H1 (cell line): ENCODE results near the gene NFAT5. TPM values are rescaled to one million over a fixed set of nuclear protein-coding genes. Genes with fewer than 3 reads are reported as not detected.
"Not testable (repeated sequence)": the region's sequence is repeated elsewhere in the genome, so short reads cannot be mapped to it uniquely, and the experiment has no call there.

Experiments used
- CTCF ChIA-PET: fragments of 300-600 bp; sonication (Branson Sonifier 250); formaldehyde crosslinking; loops from one replicate; lab custom pipeline; 2021; ENCODE audit not compliant: partially characterized antibody; lab: Charles Lee
- POLR2A ChIA-PET: fragments of 300-600 bp; sonication (Branson Sonifier 250); formaldehyde crosslinking; loops from one replicate; lab custom pipeline; 2021; ENCODE audit warnings: inconsistent platforms; ENCODE audit not compliant: partially characterized antibody; lab: Charles Lee
- DNase-seq, 2 experiments: peaks; one replicate each; pipeline versions ENCODE4 v3.0.0 to v3.0.0-alpha.2; 2010 to 2022; ENCODE audit warnings: low spot score in 2 of 2, low read depth in 1 of 2, mixed read lengths in 1 of 2
- FAIRE-seq: peaks from 2 replicates; lab custom pipeline; 2011; peaks lifted over from hg19 to GRCh38; lab: Jason Lieb, UNC
- H2AFZ ChIP-seq: 2 replicates; pipeline ENCODE4 v1.8.1; 2012; ENCODE audit warnings: low read length, inconsistent platforms
- H2AK5ac ChIP-seq: 2 replicates; pipeline ENCODE4 v1.6.1; 2013; ENCODE audit warnings: low read depth, low read length
- H2BK120ac ChIP-seq: replicated peaks from 2 replicates; pipeline ENCODE3; 2013; ENCODE audit warnings: low read depth, low read length, inconsistent platforms
- H2BK12ac ChIP-seq: 2 replicates; pipeline ENCODE4 v1.6.1; 2013; ENCODE audit warnings: low read depth, low read length
- H2BK15ac ChIP-seq: 2 replicates; pipeline ENCODE4 v1.6.1; 2013; ENCODE audit warnings: low read length
- H2BK20ac ChIP-seq: 2 replicates; pipeline ENCODE4 v1.6.1; 2013; ENCODE audit warnings: low read length
- H2BK5ac ChIP-seq: 2 replicates; pipeline ENCODE4 v1.6.1; 2013; ENCODE audit warnings: low read depth, low read length
- H3K14ac ChIP-seq: 2 replicates; pipeline ENCODE4 v1.6.1; 2013; ENCODE audit warnings: inconsistent platforms; ENCODE audit not compliant: insufficient read length
- H3K18ac ChIP-seq: 2 replicates; pipeline ENCODE4 v1.6.1; 2013; ENCODE audit warnings: low read length; ENCODE audit errors: extremely low read depth
- H3K23ac ChIP-seq: 2 replicates; pipeline ENCODE4 v1.6.1; 2013; ENCODE audit warnings: inconsistent platforms; ENCODE audit not compliant: insufficient read length
- H3K23me2 ChIP-seq: 2 replicates; pipeline ENCODE4 v1.6.1; 2013; ENCODE audit warnings: low read depth, low read length
- H3K27ac ChIP-seq: 2 replicates; pipeline ENCODE4 v1.6.1; 2011; ENCODE audit warnings: low read depth, low read length, inconsistent platforms
- H3K27me3 ChIP-seq, 4 experiments: replicated peaks in 1 of 4; 1 replicate in 1 of 4; 2 replicates in 3 of 4; pipeline versions ENCODE4 v1.6.1 to v1.8.1; 2011 to 2013; ENCODE audit warnings: low read length in 3 of 4, mild to moderate bottlenecking in 3 of 4, inconsistent platforms in 2 of 4, mixed read lengths in 2 of 4, moderate library complexity in 1 of 4; ENCODE audit not compliant: control insufficient read depth in 3 of 4, insufficient read depth in 3 of 4; ENCODE audit errors: extremely low read depth in 1 of 4
- H3K36me3 ChIP-seq, 4 experiments: 2 replicates each; pipeline versions ENCODE4 v1.6.1 to v1.8.1; 2011 to 2013; ENCODE audit warnings: mild to moderate bottlenecking in 4 of 4, low read length in 3 of 4, moderate library complexity in 2 of 4, control low read depth in 1 of 4, inconsistent platforms in 1 of 4; ENCODE audit not compliant: insufficient read depth in 4 of 4, control insufficient read depth in 2 of 4
- H3K4ac ChIP-seq: replicated peaks from 2 replicates; pipeline ENCODE3; 2013; ENCODE audit warnings: low read length, low read depth, mixed read lengths, inconsistent platforms; ENCODE audit not compliant: insufficient read length
- H3K4me1 ChIP-seq, 4 experiments: replicated peaks in 1 of 4; 1 replicate in 1 of 4; 2 replicates in 3 of 4; pipeline versions ENCODE4 v1.6.1 to v1.8.1; 2011 to 2013; ENCODE audit warnings: low read length in 3 of 4, inconsistent platforms in 2 of 4, mixed read lengths in 1 of 4; ENCODE audit not compliant: insufficient read depth in 4 of 4, control insufficient read depth in 3 of 4
- H3K4me2 ChIP-seq, 2 experiments: 2 replicates each; pipeline versions ENCODE4 v1.6.1 to v1.8.1; 2011 to 2013; ENCODE audit warnings: low read depth in 2 of 2, low read length in 2 of 2, control low read depth in 1 of 2, inconsistent platforms in 1 of 2, mild to moderate bottlenecking in 1 of 2; ENCODE audit not compliant: insufficient read depth in 1 of 2
- H3K4me3 ChIP-seq, 4 experiments: fragments of 200-600, 300-600 bp in 1 of 4; sonication (generic), shearing (Covaris generic), sonication (Bioruptor Twin) in 1 of 4; 2 replicates each; pipeline versions ENCODE4 v1.5.1 to v1.8.1; 2011 to 2016; ENCODE audit warnings: low read length in 4 of 4, low read depth in 3 of 4, control low read depth in 2 of 4, inconsistent platforms in 2 of 4, mild to moderate bottlenecking in 2 of 4, mixed read lengths in 1 of 4, moderate library complexity in 1 of 4; ENCODE audit not compliant: insufficient read depth in 2 of 4; ENCODE audit errors: extremely low read depth in 1 of 4
- H3K56ac ChIP-seq: replicated peaks from 2 replicates; pipeline ENCODE3; 2013; ENCODE audit warnings: low read depth, mild to moderate bottlenecking, mixed read lengths, low read length, inconsistent platforms; ENCODE audit not compliant: insufficient read length
- H3K79me1 ChIP-seq: 2 replicates; pipeline ENCODE4 v1.6.1; 2013; ENCODE audit warnings: low read depth, low read length, control low read depth
- H3K79me2 ChIP-seq, 2 experiments: 2 replicates each; pipeline versions ENCODE4 v1.6.1 to v1.8.1; 2012 to 2013; ENCODE audit warnings: low read length in 2 of 2, mild to moderate bottlenecking in 2 of 2, inconsistent platforms in 1 of 2; ENCODE audit not compliant: insufficient read depth in 2 of 2, control insufficient read depth in 1 of 2
- H3K9ac ChIP-seq, 4 experiments: replicated peaks in 1 of 4; 1 replicate in 1 of 4; 2 replicates in 3 of 4; pipeline versions ENCODE4 v1.6.1 to v1.8.1; 2011 to 2013; ENCODE audit warnings: low read depth in 3 of 4, low read length in 3 of 4, control low read depth in 2 of 4, mild to moderate bottlenecking in 2 of 4, moderate library complexity in 2 of 4, inconsistent platforms in 1 of 4; ENCODE audit errors: extremely low read depth in 1 of 4
- H3K9me3 ChIP-seq, 2 experiments: 2 replicates each; pipeline versions ENCODE4 v1.6.1 to v1.8.1; 2012 to 2013; ENCODE audit warnings: mild to moderate bottlenecking in 2 of 2, moderate library complexity in 2 of 2, control low read depth in 1 of 2, inconsistent platforms in 1 of 2, low read depth in 1 of 2, low read length in 1 of 2, mixed read lengths in 1 of 2; ENCODE audit not compliant: insufficient read depth in 2 of 2
- H4K20me1 ChIP-seq, 2 experiments: replicated peaks in 1 of 2; 2 replicates each; pipeline versions ENCODE3 to v1.8.1; 2011 to 2013; ENCODE audit warnings: inconsistent platforms in 2 of 2, low read length in 2 of 2, mild to moderate bottlenecking in 1 of 2; ENCODE audit not compliant: insufficient read depth in 2 of 2, control insufficient read depth in 1 of 2
- H4K5ac ChIP-seq: 2 replicates; pipeline ENCODE4 v1.6.1; 2013; ENCODE audit warnings: low read length, low read depth, mixed read lengths, inconsistent platforms; ENCODE audit not compliant: insufficient read length
- H4K8ac ChIP-seq: 2 replicates; pipeline ENCODE4 v1.8.0; 2013; ENCODE audit warnings: mild to moderate bottlenecking, moderate library complexity, low read length, inconsistent platforms; ENCODE audit not compliant: insufficient read depth; ENCODE audit errors: extremely low read depth
- H4K91ac ChIP-seq: replicated peaks from 2 replicates; pipeline ENCODE3; 2013; ENCODE audit warnings: low read length, mixed read lengths, inconsistent platforms; ENCODE audit not compliant: insufficient read length
- WGBS, 2 experiments: shearing (Covaris generic) in 1 of 2; methylation state at CpG; one replicate each; pipeline versions ENCODE4 v1.1.6 to v1.1.7; 2013 to 2015; ENCODE audit warnings: low lambda C conversion rate in 2 of 2, mixed read lengths in 2 of 2, inconsistent platforms in 1 of 2, low coverage in 1 of 2, missing lambda C conversion rate in 1 of 2; ENCODE audit not compliant: insufficient replicate concordance in 2 of 2, insufficient coverage in 1 of 2, insufficient read length in 1 of 2; ENCODE audit errors: extremely low coverage in 1 of 2, missing lambda C conversion rate in 1 of 2; 5-methylcytosine and 5-hydroxymethylcytosine counted together
- polyA plus RNA-seq, 7 experiments: library from polyadenylated mRNA; depleted of rRNA in 3 of 7; stranded (reverse) in 5 of 7; unstranded in 2 of 7; fragments of >200 nt in 5 of 7; fragments of 200-250 nt in 2 of 7; gene quantifications; 1 replicate in 5 of 7; 2 replicates in 1 of 7; 4 replicates in 1 of 7; pipeline versions ENCODE4 v1.2.1 to v1.2.3, GENCODE V29; 2011 to 2013; ENCODE audit warnings: missing spikeins in 2 of 7, mixed read lengths in 2 of 7
- total RNA-seq: library from RNA; stranded (reverse); fragmentation: NEBNext Ultra II Directional; extraction: Animal tissue kit (Norgen Biotek cat#: 25700); gene quantifications from 2 replicates; pipeline ENCODE4 v1.2.1, GENCODE V29; 2021

Gene NFAT5
- total and polyA plus RNA-seq, 2 of the 8 experiments (the other 6 are each of a cell fraction or from before 2014, with no cell fraction given), result 8.9 to 29.0 TPM

DNA sequence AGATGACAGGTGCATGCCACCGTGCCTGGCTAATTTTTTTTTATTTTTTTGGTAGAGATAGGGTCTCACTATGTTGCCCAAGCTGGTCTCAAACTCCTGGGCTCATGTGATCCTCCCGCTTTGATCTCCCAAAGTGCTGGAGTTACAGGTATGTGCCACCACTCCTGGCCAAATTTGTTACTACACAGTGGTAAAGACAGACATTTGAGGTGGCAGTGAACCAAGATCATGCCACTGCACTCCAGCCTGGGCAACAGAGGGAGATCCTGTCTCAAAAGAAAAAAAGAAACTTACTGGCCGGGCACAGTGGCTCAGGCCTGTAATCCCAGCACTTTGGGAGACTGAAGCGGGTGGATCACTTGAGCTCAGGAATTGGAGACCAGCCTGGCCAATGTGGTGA is 163.3 kb downstream of the NFAT5 start:
- ChIA-PET CTCF (interaction anchor here (1.0 to 13.1 kb wide), 4 partner anchors 14 to 26 kb away, joined by 3 to 88 read pairs (median 10); partner anchors contain the start of gene NOB1), POLR2A (interaction anchor here (0.6 to 9.9 kb wide), 4 partner anchors 11 to 34 kb away, joined by 4 to 83 read pairs (median 34); partner anchors contain the start of gene NOB1)
- H2BK20ac ChIP-seq, H3K4me1 ChIP-seq, H3K27ac ChIP-seq, H3K4ac ChIP-seq, H3K4me2 ChIP-seq, H2AK5ac ChIP-seq, H4K8ac ChIP-seq, H2BK5ac ChIP-seq, H3K27me3 ChIP-seq, H3K23me2 ChIP-seq, H3K79me1 ChIP-seq, H3K9ac ChIP-seq, H3K36me3 ChIP-seq, H3K4me3 ChIP-seq, H3K79me2 ChIP-seq, H3K9me3 ChIP-seq, H3K23ac ChIP-seq, H3K14ac ChIP-seq, FAIRE-seq, H4K5ac ChIP-seq, DNase-seq, H4K91ac ChIP-seq, H2BK15ac ChIP-seq, H3K56ac ChIP-seq, H3K18ac ChIP-seq, H4K20me1 ChIP-seq, H2BK120ac ChIP-seq, H2AFZ ChIP-seq, H2BK12ac ChIP-seq: not testable (repeated sequence)
- 80% methylated on average over 4 of the region's 4 CpGs; no CpG with 5 or more reads in 1 of the 2 experiments for WGBS, 2 experiments

DNA sequence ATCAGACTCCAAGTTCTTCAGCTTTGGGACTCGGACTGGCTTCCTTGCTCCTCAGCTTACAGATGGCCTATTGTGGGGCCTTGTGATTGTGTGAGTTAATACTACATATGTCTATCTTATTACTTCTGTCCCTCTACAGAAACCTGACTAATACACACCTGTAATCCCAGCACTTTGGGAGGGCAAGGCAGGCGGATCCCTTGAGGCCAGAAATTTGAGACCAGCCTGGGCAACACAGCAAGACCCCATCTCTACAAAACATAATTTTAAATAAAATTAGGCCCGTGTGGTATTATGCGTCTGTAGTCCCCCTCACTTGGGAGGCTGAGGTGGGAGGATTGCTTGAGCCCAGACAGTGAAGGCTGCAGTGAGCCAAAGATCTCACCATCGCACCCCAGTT is 165.5 kb downstream of the NFAT5 start:
- not testable (repeated sequence) for H4K5ac ChIP-seq, H3K23ac ChIP-seq, H4K8ac ChIP-seq, H3K9ac ChIP-seq, H3K9me3 ChIP-seq, H3K56ac ChIP-seq, FAIRE-seq, H2BK5ac ChIP-seq, H3K27me3 ChIP-seq, DNase-seq, H3K23me2 ChIP-seq, H3K4ac ChIP-seq, H3K4me2 ChIP-seq, H3K79me1 ChIP-seq, H3K36me3 ChIP-seq, H3K18ac ChIP-seq, H2BK15ac ChIP-seq, H2BK120ac ChIP-seq, H3K4me3 ChIP-seq, H2BK20ac ChIP-seq, H3K14ac ChIP-seq, H4K91ac ChIP-seq, H3K27ac ChIP-seq, H2AFZ ChIP-seq, H3K4me1 ChIP-seq, H4K20me1 ChIP-seq, H3K79me2 ChIP-seq, H2BK12ac ChIP-seq, H2AK5ac ChIP-seq
- WGBS, 2 experiments, result 75% methylated on average over 5 of the region's 5 CpGs; no CpG with 5 or more reads in 1 of the 2 experiments
- POLR2A ChIA-PET, result interaction anchor here (3.1 to 9.9 kb wide), 2 partner anchors 10 to 22 kb away, joined by 16 to 83 read pairs; partner anchors contain the start of gene NOB1
- CTCF ChIA-PET, result interaction anchor here (0.7 to 1.1 kb wide), 4 partner anchors 11 to 24 kb away, joined by 3 read pairs; partner anchors contain the start of gene NOB1
